Smooth muscle cell (in vitro differentiated cells): Measurements from ENCODE around the gene KRT76. TPM values are rescaled to one million over a fixed set of nuclear protein-coding genes. Genes with fewer than 3 reads are reported as not detected.

ENCODE experiments used
- DNase-seq: peaks from one replicate; lab custom pipeline; 2025; ENCODE audit not compliant: unreplicated experiment; lab: John Stamatoyannopoulos, UW
- H2AFZ ChIP-seq: fragments of 200-600 bp; sonication (generic); 2 replicates; pipeline ENCODE4 v1.6.0; 2016; ENCODE audit warnings: antibody characterized with exemption, low read depth, mild to moderate bottlenecking
- H3F3A ChIP-seq: fragments of 200-600 bp; sonication (generic); 2 replicates; pipeline ENCODE4 v1.6.0; 2017; ENCODE audit warnings: antibody characterized with exemption, low read depth
- H3K27ac ChIP-seq: fragments of 200-600 bp; sonication (generic); 2 replicates; pipeline ENCODE4 v1.5.1; 2016; ENCODE audit warnings: low read depth, mild to moderate bottlenecking
- H3K27me3 ChIP-seq: fragments of 200-600 bp; sonication (generic); 2 replicates; pipeline ENCODE4 v1.6.1; 2016; ENCODE audit warnings: low read depth, mild to moderate bottlenecking
- H3K36me3 ChIP-seq: fragments of 200-600 bp; sonication (generic); 2 replicates; pipeline ENCODE4 v1.5.1; 2016; ENCODE audit warnings: low read depth
- H3K4me1 ChIP-seq: fragments of 200-600 bp; sonication (generic); 2 replicates; pipeline ENCODE4 v1.5.1; 2016; ENCODE audit warnings: low read depth
- H3K4me2 ChIP-seq: fragments of 200-600 bp; sonication (generic); 2 replicates; pipeline ENCODE4 v1.6.0; 2016; ENCODE audit warnings: mild to moderate bottlenecking
- H3K4me3 ChIP-seq: fragments of 200-600 bp; sonication (generic); 2 replicates; pipeline ENCODE4 v1.5.1; 2016; ENCODE audit warnings: mild to moderate bottlenecking
- H3K79me2 ChIP-seq: fragments of 200-600 bp; sonication (generic); 2 replicates; pipeline ENCODE4 v1.6.0; 2016; ENCODE audit warnings: low read depth, mild to moderate bottlenecking
- H3K9ac ChIP-seq: fragments of 200-600 bp; sonication (generic); 2 replicates; pipeline ENCODE4 v1.6.0; 2016; ENCODE audit warnings: low read depth
- H3K9me3 ChIP-seq: fragments of 200-600 bp; sonication (generic); replicated peaks from 2 replicates; pipeline ENCODE4 v1.5.1; 2016; ENCODE audit warnings: low read depth
- H4K20me1 ChIP-seq: fragments of 200-600 bp; sonication (generic); 2 replicates; pipeline ENCODE4 v1.6.0; 2016; ENCODE audit warnings: low read depth
- CTCF ChIP-seq: fragments of 200-600 bp; sonication (generic); IDR thresholded peaks from 2 replicates; pipeline ENCODE4 v1.5.1; 2017; ENCODE audit warnings: borderline replicate concordance, mild to moderate bottlenecking, antibody characterized with exemption; ENCODE audit not compliant: insufficient read depth, poor library complexity, severe bottlenecking
- WGBS: methylation state at CpG from one replicate; pipeline ENCODE4 v1.1.7; 2016; ENCODE audit warnings: low lambda C conversion rate; 5-methylcytosine and 5-hydroxymethylcytosine counted together
- polyA plus RNA-seq: library from polyadenylated mRNA; unstranded; fragments of >200 nt; fragmentation: Nextera tagmentation; extraction: Ambion mirVana; gene quantifications from 2 replicates; pipeline ENCODE4 v1.2.1, GENCODE V29; 2016
- total RNA-seq: library from RNA; depleted of rRNA; stranded (reverse); fragments of >200 nt; gene quantifications from 2 replicates; pipeline ENCODE4 v1.2.3, GENCODE V29; 2014

The KRT76 gene
- total and polyA plus RNA-seq, 2 experiments from 2014 or later = not detected

- H3K9ac ChIP-seq = no peak overlapping the region
- H3K9me3 ChIP-seq = no peaks in the 10 kb centered on the region
- no peak for TF ChIP-seq CTCF
- no peak overlapping the region for H3K27ac ChIP-seq
- H2AFZ ChIP-seq = no peak overlapping the region
- H4K20me1 ChIP-seq = no peaks in the 10 kb centered on the region
- H3K27me3 ChIP-seq = no peaks in the 10 kb centered on the region
- no peaks in the 10 kb centered on the region for H3K4me1 ChIP-seq
- H3K4me2 ChIP-seq = no peak overlapping the region
- no peak overlapping the region for H3K4me3 ChIP-seq
- no peaks in the 10 kb centered on the region for H3F3A ChIP-seq
- 96% methylated on average over 12 of the region's 12 CpGs for WGBS
- DNase-seq = no peak
- no peaks in the 10 kb centered on the region for H3K36me3 ChIP-seq
- H3K79me2 ChIP-seq = no peaks in the 10 kb centered on the region
These were observed 14.4 kb upstream of the KRT76 start for GRCh38 chr12:52791271-52792184.

- WGBS = 73% methylated on average over 19 of the region's 19 CpGs
- DNase-seq = no peak
- Histone ChIP-seq H3K36me3 (no peaks in the 10 kb centered on the region), H2AFZ (no peak overlapping the region), H3K79me2 (no peaks in the 10 kb centered on the region), H3F3A (no peaks in the 10 kb centered on the region), H3K4me3 (no peak overlapping the region), H3K27ac (no peak overlapping the region), H3K4me2 (no peak overlapping the region), H3K4me1 (no peaks in the 10 kb centered on the region), H3K9ac (no peak overlapping the region), H3K9me3 (no peaks in the 10 kb centered on the region), H4K20me1 (no peaks in the 10 kb centered on the region), H3K27me3 (no peaks in the 10 kb centered on the region)
- no peak for TF ChIP-seq CTCF
These were observed 13.5 kb upstream of the KRT76 start for GRCh38 chr12:52790427-52791270.

GRCh38 chr12:52789637-52790426, 12.7 kb upstream of the KRT76 start:
- 91% methylated on average over 39 of the region's 50 CpGs for WGBS
- no peak overlapping the region for H2AFZ ChIP-seq
- H3K27me3 ChIP-seq = no peaks in the 10 kb centered on the region

More at GRCh38 chr12:52789637-52790426, 12.7 kb upstream of the KRT76 start:
- no peak overlapping the region for H3K4me3 ChIP-seq
- no peaks in the 10 kb centered on the region for H3K79me2 ChIP-seq
- no peak overlapping the region for H3K27ac ChIP-seq
- no peak overlapping the region for H3K4me2 ChIP-seq
- DNase-seq = no peak
- no peaks in the 10 kb centered on the region for H3K9me3 ChIP-seq
- no peaks in the 10 kb centered on the region for H3K36me3 ChIP-seq
- no peak overlapping the region for H3K9ac ChIP-seq
- H3K4me1 ChIP-seq = no peaks in the 10 kb centered on the region
- no peaks in the 10 kb centered on the region for H4K20me1 ChIP-seq
- TF ChIP-seq CTCF = no peak
- H3F3A ChIP-seq = no peaks in the 10 kb centered on the region
